Stimulated activated CD4-positive, alpha-beta T cell treated with anti-CD3 and anti-CD28 coated beads, Interleukin-15, amount 100 ng/mL, for 48 hours (primary cell): Measurements from ENCODE around the gene ETV3.

Experiments
- DNase-seq, 2 donors: peaks; one replicate each; pipeline ENCODE4 v3.0.0-alpha.2; 2020; ENCODE audit warnings: low read depth in 2 of 2

The ETV3 gene

DNA sequence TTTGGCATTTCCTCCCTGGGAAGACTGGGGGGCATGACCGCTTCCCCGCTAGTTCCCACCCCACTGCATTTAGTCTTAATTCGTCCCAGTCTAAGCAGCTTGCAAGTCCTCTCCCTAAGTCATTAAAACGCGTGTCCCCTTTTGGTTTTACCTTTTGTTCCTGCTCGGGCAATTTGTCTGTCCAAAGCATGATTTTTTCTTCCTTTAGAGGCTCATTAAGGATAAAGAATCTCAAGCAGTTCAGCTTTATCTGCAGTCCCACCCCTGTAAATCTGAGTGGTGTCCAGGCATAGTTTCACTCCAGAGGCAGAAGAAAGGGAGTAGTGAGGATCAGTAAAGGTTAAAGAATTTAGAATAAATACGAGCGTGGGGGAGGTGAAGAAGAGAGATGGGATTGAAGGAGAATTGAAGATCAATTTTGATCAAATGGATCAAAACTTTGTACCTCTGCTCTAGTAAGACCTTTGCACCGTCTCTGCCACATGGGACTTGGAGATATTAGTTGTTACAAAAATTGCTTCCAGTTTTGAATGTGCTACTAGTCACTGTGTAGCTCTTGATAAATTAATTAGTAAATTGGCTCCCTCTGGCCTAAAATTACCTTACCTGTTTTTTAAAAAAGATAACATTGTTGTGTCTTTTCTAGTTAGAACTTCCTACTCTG lies 989 bp upstream of the ETV3 start:
- no peak for DNase-seq

DNA sequence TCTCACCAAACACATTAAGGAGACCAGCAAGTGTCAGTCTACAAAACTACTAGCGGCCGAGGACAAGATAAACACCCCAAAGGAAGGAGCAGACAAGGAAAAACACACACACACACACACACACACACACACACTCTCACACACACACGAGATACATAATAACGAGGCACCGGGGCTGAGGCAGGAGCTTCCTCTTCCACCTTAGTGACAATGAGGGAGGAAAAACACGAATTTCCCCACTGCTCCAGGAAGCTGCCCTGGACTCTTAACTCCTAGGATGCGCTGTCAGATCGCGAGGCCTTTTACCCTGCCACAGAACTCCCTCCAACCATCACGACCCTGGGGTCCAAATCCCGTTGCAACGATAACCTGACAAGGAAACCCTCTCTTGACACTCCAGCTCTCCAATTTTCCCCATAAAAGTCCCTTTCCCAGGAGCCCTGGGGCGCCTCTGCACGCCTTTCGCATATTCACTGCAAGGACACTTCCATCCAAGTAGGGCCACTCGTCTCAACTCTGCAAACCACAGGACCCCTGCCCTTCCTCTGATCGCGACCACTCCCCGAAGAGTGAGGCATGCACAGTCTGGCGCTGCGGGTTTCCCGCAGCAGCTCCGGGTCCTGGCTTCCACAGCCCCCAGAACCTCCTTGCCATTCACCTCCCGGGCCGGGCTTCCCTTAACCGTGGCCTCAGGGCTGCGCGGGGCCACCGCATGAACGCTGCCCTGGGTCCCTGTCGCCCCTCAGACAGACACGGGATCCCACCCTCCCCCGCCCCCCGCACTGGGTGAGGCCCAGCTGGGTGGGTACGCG lies 581 bp downstream of the ETV3 start:
- DNase-seq, result no peak

DNA sequence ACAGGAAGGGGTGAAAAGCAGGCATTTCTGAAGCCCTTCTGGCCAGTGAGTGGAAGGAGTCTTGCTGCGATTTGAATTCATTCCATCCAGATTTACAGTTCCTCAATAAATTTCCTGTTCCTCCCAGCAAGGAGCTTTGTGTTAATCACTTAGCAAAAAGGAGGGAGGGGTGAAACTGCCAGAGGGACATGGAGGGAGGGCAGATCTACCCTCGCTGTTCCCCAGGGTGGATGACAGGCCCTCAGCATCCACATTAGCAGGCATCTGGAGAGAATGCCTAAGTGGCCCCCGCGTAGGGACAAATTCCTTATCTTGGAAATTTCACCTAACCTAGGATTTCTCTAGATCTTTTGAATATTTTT lies 1.2 kb downstream of the ETV3 start:
- DNase-seq, result no peak

DNA sequence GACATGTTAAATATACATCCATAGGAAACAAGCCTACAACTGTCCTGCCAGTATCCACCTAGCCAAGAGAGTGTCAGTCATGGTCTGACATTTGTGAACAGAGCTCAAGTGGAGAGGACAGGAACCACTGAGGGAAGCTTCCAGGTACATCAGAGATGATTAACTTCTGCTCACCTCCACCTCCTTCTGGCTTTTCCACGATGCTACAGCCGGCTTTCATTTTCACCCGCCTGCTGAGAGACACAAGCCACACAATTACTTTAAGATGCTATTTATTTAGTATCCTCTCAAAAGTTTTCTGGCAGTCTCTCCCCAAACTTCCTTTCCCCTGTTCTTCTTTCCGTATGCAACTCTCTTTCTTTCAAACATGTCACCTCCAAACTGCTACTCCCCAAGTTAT lies 2.1 kb downstream of the ETV3 start:
- no peak for DNase-seq

DNA sequence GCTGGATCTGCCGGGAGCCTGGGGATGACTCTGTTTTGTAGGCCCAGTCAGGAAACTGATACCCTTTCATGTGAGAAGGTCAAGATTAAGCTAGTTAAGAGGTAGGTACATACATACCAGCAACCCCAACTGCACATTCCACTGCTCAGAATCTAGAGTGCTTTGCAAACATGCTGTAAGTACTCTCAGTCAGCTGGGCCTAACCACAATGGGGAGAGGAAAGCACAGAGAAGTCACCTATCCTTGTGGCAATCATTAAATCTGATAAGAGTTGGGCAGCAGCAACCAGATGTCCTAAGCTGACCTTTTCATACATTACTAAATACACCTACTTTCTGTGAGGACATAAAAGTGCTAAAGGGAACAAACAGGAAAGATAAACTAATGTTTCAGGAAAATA lies 2.5 kb downstream of the ETV3 start:
- DNase-seq, result no peak

DNA sequence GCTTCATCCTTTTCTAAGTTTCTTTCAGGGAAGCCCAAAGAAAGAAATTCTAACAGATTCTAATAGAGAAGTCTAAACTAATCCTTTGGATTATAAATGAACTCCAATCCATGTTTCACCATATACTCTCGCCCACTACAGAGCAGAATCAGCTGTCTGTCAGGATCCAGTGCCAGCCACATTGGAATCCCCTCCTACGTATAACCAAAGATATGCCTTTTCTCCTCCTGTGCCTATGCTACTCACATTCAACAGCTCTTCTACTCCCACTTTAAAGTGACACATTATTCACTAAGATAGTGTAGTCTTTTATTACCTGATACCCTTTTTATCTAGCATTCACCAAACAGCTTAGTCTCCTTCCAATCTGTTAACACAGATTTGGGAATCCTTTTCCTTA lies 3.1 kb downstream of the ETV3 start:
- DNase-seq, result no peak

DNA sequence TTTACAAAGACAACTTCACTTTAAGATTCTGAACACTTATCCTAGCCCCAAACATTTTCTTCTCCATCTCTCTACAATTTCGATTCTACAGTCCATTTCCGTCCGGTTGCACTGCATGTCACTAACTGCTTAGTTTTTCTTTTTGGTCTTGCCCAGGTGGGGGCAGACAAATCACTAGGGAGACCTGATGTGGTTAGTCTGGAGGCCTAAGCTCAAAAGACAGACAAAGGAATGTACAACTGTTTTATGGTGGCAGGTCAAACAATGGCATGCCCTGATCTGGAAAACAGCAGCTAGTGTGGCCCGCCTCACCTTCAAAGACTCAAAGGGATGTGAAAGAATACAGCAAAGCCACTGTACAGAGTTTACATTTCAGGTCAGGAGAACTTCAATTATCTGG lies 3.8 kb downstream of the ETV3 start:
- DNase-seq, result no peak

DNA sequence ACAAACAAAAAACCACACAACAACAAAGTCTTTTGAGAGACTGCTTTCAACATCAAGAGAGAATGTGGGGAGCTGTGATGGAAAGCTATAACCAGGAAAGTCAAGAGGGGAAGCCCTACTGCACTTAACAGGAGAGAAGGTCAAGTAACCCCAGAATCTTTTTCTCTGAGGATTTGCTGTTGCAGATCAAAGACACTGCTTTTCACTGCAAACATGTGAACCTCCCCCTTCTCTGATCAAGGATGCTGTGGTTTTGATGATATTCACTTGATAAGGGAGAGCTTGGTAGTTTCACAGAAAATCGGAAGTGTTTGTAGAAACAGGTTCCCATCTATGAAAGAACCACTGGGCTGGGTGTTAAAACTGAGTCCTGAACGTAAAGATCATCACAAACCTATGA lies 4.8 kb downstream of the ETV3 start:
- DNase-seq, result no peak

DNA sequence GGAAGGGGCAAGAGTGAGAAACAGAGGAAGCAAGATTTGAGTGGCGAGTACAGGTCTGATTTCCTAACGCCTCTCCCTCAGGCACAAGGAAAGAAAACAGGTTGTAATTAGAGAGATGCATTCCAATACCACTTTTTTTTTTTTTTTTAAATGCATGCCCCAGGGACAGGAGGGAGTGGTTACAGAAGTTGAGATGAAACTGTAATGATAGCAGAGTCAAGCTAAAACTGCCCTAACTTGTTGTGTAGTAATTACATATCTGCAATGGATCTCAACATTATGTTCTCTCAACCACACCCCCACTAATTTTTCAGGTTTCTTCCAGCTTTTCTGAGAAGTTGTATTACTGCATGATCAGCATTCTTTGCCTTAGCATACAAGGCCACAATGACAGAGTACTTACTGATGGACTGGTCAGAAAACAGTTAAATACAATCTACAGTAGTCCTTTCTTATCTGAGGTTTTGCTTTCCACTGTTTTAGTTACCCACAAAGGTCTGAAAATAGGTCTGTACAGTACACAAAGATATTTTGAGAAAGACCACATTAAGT lies 5.5 kb downstream of the ETV3 start:
- DNase-seq, result no peak

DNA sequence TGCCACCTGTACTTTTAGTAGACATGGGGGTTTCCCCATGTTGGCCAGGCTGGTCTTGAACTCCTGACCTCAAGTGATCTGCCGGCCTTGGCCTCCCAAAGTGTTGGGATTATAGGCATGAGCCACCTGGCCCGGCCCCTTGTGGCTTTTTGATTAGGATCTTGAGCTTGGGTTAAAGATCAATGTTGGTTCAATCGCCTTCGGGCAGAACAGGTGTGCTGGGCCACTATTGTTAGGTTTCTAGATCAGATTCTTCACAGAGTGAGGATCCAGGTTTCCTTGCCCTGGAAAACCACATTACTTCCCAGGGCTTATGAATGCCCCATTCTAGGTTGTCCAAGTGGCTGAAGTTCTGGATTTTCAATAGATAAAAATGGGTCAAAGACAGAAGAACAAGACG lies 6.1 kb downstream of the ETV3 start:
- no peak for DNase-seq

DNA sequence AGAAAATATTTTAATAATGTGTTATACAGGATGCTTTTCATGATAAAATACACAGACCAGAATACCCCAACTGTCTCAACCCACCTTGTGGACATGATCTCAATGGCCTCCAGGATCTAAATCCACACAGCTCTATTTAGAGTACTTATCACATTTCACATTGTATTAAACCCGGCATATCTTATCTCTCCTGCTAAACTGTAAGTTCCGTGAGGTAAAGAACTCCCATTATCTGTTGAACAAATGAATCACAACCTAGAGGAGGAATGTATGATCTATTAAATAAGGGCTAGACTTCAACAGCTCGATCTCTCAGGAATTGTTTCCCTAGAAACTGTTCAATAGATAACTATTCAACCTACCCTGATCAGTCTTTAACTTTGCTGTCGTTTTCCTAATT lies 6.9 kb downstream of the ETV3 start:
- no peak for DNase-seq

DNA sequence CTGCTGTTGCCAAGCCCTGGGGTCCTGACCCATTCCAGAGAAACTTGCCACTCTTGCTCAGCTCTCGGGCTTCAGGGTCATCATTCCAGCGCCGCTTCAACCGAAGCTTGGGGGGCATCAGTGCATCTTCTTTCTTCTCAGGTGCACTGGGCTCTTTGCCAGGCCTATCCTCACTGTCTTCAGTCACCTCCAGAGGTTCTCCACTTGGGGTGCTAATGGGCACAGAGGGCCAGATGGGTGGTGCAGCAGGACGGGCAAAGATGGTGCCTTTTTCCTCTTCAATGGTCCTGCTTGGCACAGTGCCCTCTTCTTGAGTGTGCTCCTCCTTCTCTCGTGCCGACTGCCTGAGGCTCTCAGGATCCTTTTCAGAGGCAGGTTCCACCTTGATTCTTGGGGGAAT lies 13.3 kb downstream of the ETV3 start:
- DNase-seq, result no peak

DNA sequence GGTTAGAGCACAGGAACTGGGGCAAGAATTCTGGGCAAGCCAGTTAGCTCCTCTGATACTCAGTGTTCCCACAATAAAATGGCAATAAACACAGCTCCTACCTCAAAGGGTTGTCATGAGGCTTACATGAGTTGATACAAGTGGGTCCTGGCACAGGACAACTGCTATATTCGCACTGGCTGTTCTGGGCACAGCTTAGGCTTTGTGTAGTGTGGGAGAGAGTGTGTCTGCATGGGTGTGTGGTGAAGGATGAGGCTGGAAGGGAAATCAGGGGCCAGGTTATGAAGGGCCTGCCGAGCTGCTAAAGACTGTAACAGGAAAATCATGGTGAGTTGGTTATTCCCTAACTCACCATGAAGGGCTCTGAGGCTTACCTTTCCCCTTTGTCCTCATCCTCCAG lies 18.7 kb downstream of the ETV3 start:
- no peak for DNase-seq

DNA sequence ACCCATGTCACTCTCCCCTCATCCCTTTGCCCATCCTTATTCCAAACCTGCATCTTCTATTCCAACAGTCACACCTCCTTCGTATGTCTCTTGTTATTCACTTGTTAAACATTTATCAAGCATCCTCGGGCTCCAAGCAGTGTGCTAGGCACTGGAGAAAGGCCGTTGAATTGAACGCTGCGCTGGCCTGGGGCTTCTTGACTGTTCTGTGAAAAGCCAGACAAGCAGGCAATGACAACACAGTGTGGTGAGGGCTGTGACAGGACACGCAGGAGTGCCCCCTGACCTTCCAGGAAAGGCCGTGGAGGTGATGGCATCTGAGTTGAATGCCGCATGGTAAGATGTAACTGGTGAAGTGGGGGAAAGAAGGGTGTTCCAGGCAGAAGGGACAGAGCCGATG lies 19.2 kb downstream of the ETV3 start:
- no peak for DNase-seq

DNA sequence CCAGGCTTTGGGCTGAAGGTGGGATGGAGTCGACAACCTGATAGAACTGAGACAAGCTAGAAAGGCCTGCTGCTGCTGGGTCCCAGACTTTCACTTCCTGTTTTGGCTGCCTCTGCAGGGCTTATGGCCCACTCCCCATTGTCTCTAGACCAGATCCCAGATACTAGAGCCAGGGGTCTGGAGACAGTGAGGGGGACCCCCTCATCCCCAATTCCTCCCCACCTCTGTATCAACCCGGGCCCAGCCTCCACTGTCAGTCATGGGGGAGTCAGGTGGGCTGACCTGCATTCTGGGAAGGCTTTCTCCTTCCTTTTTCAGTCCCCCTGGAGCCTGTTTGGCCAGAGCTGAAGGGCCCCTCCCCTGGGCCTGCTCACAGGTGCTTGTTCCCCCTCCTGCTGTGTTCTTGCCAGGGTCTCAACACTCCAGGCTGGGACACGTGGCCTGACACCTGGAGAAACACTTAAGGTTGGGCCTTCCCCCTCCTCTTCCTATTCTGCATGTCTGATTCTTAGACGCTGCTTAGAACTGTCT lies 20.6 kb downstream of the ETV3 start:
- DNase-seq, result no peak

DNA sequence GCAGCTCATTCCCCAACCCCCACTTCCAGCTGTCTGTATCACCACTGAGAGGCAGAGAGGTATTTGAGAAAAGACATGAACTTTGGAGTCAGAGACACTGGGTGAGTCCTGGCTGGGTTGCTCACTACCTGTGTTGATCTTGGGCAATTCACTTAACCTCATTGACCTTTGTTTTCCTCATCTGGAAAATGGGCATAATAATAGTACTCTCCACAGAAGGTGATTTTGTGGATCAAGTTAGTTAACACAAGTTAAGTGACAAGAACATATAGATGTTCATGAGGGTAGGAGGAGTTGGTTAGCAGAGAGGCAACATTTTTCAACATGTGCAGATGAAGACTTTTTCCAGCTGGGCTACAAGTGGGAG lies 21.5 kb downstream of the ETV3 start:
- DNase-seq, result no peak

DNA sequence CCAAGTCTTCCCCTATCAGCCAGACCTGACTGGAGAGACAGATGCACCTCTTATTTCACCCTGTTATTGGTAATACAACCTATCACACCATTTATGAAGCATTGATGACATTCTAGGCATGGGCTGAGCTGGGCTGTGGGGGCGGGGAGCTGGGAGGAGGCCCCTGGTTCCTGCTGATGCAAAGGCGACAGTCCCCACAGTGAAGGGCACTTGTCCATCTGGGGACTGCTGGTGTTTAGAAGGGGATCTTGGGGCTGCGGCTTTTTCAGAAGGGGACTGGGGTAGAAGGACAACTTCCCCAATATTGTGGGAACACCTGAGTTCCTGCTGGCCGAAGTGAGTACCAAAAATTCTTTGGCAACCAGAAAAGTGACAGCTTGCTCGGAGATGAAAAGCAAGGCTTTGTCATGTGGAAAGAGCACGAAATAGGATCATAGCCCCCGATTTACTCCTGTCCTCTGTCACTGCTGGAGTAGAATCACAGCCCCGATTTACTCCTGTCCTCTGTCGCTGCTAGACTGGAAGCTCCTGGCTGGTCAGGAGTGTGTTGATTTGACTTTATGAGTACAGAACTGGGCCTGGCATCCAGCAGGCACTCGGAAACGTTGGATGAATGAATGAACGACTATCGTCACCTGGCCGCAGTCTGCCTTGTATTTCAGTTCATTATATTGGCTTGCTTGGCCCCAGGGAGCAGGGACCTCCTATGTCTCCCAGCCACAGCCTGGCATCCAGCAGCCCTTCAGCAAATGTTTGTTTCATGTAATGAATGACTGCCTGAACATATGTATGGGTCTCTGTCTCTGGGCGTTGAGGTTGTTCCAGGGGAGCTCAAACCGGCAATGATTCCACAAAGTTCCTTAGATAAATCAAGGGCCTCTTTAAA lies 22.1 kb downstream of the ETV3 start:
- no peak for DNase-seq

DNA sequence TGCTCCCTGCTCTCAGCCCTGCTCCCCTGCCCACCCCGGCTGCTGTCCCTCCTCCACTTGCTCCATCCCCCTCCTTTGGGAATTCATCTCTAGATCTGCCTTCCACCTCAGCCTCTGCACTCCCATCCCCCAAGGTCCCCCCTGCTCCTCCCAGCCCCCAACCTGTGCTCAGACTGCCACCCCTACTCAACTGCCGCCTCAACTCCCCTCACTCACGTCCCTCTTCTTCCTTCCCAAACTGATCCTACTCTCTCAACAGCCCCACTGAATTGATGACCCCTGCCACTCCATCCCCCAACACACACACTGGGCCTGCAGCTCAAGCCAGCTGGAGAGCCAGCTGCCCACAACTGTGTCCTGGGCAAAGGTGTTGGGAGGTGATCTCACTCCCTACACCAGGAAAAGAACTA lies 22.8 kb downstream of the ETV3 start:
- no peak for DNase-seq

DNA sequence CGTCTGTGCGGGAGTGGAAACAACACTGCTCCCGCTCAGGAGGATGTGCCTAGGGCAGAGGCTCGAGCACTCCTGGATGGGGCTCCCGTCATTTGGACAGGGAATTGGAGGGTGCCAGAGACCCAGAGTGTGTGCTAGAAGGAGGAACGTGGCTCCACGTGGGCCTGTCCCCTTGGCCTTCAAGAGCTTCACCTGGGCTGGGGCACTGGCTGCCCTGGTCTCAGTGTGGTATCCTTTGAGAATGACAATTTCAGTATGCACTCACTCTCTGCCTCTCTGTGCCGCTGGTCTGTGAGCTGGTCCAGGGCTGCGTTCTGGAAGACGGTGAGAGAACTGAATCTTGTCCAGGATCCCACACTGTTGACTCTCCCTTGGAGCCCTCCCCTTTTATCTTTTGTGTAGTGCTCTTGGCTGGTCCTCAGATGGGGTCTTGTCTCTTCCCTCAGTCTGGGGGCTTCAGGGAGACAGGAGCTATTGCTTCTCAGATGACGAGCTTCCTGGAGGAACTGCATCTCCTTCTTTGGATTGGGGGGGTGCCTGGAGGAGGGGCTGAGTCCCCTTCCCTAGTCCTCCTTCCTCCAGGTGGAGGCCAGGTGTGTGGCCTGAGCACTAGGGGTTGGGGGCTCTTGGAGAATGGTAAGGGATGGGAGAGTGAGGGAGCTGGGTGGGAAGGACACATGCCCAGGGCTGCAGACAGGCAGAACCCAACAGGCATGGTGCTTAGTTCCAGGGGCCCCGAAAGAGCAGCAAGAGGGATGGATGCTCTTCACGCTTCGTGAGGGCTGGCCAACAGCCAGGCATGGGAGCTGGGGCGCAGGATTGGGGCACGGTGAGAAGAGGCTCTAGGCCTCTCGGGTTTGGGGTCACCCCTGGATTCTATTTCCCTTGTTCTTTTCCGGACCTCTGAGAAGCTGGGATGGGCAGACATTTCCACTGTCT lies 23.7 kb downstream of the ETV3 start:
- DNase-seq, result no peak

DNA sequence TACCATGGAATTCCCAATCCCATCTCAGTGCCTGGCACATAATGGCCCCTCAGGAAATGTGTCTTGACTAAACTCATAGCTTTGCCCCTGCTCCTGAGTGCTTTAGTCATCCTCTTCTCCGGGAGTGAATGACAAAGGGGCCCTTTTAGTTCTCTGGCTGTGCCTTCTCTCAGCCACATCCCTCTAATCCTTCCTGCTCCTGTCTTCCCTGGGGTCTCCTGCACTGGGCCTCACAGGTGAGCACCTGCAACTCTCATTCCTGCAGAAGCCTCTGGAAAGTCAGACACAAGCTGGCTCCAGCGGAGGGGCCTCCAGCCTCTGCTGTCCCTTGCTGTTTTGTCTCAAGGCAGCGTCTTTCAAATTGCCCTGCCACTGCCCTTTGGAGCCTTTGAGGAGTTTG lies 24.6 kb downstream of the ETV3 start:
- no peak for DNase-seq

DNA sequence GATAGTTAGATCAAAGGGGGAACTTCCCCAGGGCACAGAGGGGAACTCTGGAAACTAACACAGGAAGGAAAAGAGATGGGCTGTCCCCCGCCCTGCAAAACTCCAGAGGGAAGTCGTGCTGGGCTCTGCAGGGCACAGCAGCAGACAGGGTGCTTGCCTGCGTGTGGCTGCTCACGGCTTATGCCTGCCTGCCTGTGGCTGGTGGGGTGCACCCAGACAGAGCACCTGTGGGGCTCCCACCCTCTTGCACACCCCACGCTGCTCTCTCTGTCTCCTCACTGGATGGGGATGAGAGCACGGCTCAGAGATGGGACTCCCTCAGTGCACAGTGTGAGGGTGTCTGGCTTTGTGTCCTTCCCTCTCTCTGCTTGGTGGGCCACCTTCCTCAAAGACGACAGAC lies 25.1 kb downstream of the ETV3 start:
- no peak for DNase-seq
